SHP77 treated with DMSO at 0.1 percent for 48 hours (cell line): ENCODE data around the gene CNFN.

Experiments
- DNase-seq: peaks from one replicate; lab custom pipeline; 2025; lab: John Stamatoyannopoulos, UW

The CNFN gene

GRCh38 chr19:42389899-42390298, at the start of gene CNFN:
Gene CNFN (minus strand): TSS chr19:42390297. CDS start chr19:42389037, 1,260 bp downstream.
- DNase-seq = no peak

GRCh38 chr19:42436006-42436405, 45.9 kb upstream of the CNFN start:
- DNase-seq = no peak

- no peak for DNase-seq
Measured at GRCh38 chr19:42435316-42435715, 45.2 kb upstream of the CNFN start.

GRCh38 chr19:42433503-42434260, 43.6 kb upstream of the CNFN start:
- DNase-seq = no peak

- DNase-seq = no peak
Measured at GRCh38 chr19:42431486-42431885, 41.4 kb upstream of the CNFN start.

GRCh38 chr19:42428676-42429075, 38.6 kb upstream of the CNFN start:
- no peak for DNase-seq

GRCh38 chr19:42427313-42427712, 37.2 kb upstream of the CNFN start, which contains the start of gene LIPE:
Gene LIPE (minus strand): TSS chr19:42427388. CDS start chr19:42427149, 239 bp downstream.
- DNase-seq = no peak

- no peak for DNase-seq
Measured at GRCh38 chr19:42426643-42427042, 36.5 kb upstream of the CNFN start.

GRCh38 chr19:42424712-42425131, 34.6 kb upstream of the CNFN start:
- DNase-seq = no peak

- no peak for DNase-seq
Measured at GRCh38 chr19:42424345-42424707, 34.2 kb upstream of the CNFN start.

GRCh38 chr19:42423462-42424344, 33.6 kb upstream of the CNFN start:
- peak; percentile 80 for DNase-seq

- no peak for DNase-seq
Measured at GRCh38 chr19:42422901-42423461, 32.9 kb upstream of the CNFN start.

- DNase-seq = no peak
Measured at GRCh38 chr19:42422092-42422900, 32.2 kb upstream of the CNFN start.

GRCh38 chr19:42421591-42422031, 31.5 kb upstream of the CNFN start:
- DNase-seq = no peak

GRCh38 chr19:42421101-42421500, 31.0 kb upstream of the CNFN start:
- DNase-seq = no peak

GRCh38 chr19:42420055-42420544, 30.0 kb upstream of the CNFN start:
- peak; percentile 34 for DNase-seq

GRCh38 chr19:42419309-42419708, 29.2 kb upstream of the CNFN start:
- no peak for DNase-seq

GRCh38 chr19:42412661-42413076, 22.6 kb upstream of the CNFN start:
- DNase-seq = no peak

GRCh38 chr19:42412227-42412626, 22.1 kb upstream of the CNFN start:
- no peak for DNase-seq

GRCh38 chr19:42411581-42412178, 21.6 kb upstream of the CNFN start:
- DNase-seq = no peak

GRCh38 chr19:42410371-42410770, 20.3 kb upstream of the CNFN start:
- no peak for DNase-seq
